ENCODE data around the gene PCBP3. TPM values are rescaled to one million over a fixed set of nuclear protein-coding genes. Genes with fewer than 3 reads are reported as not detected.

The PCBP3 gene
- total RNA-seq, 1 donor = 1.1 TPM

DNA sequence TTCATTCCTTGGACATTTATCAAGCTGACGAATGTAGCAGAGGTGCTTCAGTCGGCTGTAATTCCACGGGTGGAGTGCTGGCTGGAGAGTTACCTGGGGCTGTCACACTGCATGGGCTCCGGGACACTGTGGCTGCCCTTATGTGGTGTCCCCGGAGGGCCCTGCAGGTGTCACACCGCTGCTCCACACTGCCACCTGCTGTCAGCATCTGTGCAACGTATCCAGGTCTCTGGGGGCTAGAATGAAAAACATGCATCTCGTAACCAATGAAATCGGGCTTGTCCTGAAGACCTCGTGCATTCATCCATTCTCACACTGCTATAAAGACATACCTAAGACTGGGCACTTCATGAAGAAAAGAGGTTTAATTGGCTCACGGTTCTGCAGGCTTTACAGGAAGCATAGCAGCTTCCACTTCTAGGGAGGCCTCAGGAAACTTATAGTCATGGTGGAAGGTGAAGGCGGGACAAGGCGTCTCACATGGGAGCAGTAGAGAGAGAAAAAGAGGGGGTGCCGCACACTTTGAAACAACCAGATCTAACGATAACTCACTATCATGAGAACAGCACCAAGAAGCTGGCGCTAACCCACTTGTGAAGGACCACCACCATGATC, 46.7 kb upstream of the PCBP3 start:
- DNase-seq (ENCODE audit: insufficient read length, low spot score, missing footprints) = peak; percentile 92
- Histone ChIP-seq H3K4me1 (ENCODE audit: insufficient read depth, low read length) (no peaks in the 10 kb centered on the region), H3K4me3 (ENCODE audit: insufficient read depth, low read length) (no peak overlapping the region), H4K20me1 (ENCODE audit: insufficient read depth, low read length) (no peaks in the 10 kb centered on the region), H2AFZ (ENCODE audit: low read length) (no peak overlapping the region), H3K27ac (ENCODE audit: low read depth, low read length) (no peak overlapping the region), H3K79me2 (ENCODE audit: insufficient read depth, low read length) (no peaks in the 10 kb centered on the region), H3K4me2 (ENCODE audit: insufficient read depth, low read length) (no peak overlapping the region), H3K27me3 (ENCODE audit: insufficient read depth, low read length) (peaks cover 7% of the 10 kb centered on the region), H3K36me3 (ENCODE audit: insufficient read depth, low read length) (no peaks in the 10 kb centered on the region), H3K9me3 (ENCODE audit: low read depth, low read length) (no peaks in the 10 kb centered on the region)
- TF ChIP-seq, protein P1, sequence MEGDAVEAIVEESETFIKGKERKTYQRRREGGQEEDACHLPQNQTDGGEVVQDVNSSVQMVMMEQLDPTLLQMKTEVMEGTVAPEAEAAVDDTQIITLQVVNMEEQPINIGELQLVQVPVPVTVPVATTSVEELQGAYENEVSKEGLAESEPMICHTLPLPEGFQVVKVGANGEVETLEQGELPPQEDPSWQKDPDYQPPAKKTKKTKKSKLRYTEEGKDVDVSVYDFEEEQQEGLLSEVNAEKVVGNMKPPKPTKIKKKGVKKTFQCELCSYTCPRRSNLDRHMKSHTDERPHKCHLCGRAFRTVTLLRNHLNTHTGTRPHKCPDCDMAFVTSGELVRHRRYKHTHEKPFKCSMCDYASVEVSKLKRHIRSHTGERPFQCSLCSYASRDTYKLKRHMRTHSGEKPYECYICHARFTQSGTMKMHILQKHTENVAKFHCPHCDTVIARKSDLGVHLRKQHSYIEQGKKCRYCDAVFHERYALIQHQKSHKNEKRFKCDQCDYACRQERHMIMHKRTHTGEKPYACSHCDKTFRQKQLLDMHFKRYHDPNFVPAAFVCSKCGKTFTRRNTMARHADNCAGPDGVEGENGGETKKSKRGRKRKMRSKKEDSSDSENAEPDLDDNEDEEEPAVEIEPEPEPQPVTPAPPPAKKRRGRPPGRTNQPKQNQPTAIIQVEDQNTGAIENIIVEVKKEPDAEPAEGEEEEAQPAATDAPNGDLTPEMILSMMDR (IDR thresholded peaks at IDR 0.05; ENCODE audit: extremely low read depth, low read depth, low read length) = peak; percentile 78

DNA sequence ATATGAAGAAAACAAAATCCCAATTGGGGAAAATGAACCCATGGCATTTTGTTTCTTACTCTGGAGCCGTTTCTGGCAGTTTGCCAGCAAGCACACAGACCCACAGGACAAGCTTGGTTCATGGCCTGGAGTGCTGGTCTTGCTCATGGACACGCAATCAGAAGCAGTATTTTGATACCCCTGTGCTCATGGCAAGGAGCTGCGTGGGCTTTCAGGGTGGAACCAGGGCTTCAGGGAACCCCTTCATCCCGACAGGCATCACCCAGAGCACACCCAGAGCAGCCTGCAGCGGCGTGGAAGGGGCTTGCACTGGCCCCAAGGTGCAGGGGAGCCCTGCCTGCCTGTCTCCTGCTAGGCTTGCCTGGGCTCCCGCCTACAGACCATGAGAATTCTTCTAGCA, 45.4 kb upstream of the PCBP3 start:
- peaks cover 7% of the 10 kb centered on the region for H3K27me3 ChIP-seq (ENCODE audit: insufficient read depth, low read length)
- H2AFZ ChIP-seq (ENCODE audit: low read length) = no peak overlapping the region
- no peak overlapping the region for H3K27ac ChIP-seq (ENCODE audit: low read depth, low read length)
- no peak overlapping the region for H3K4me2 ChIP-seq (ENCODE audit: insufficient read depth, low read length)
- H4K20me1 ChIP-seq (ENCODE audit: insufficient read depth, low read length) = no peaks in the 10 kb centered on the region
- H3K9me3 ChIP-seq (ENCODE audit: low read depth, low read length) = no peaks in the 10 kb centered on the region
- no peaks in the 10 kb centered on the region for H3K4me1 ChIP-seq (ENCODE audit: insufficient read depth, low read length)
- peak; percentile 83 for DNase-seq (ENCODE audit: insufficient read length, low spot score, missing footprints)
- H3K36me3 ChIP-seq (ENCODE audit: insufficient read depth, low read length) = no peaks in the 10 kb centered on the region
- H3K4me3 ChIP-seq (ENCODE audit: insufficient read depth, low read length) = no peak overlapping the region
- no peaks in the 10 kb centered on the region for H3K79me2 ChIP-seq (ENCODE audit: insufficient read depth, low read length)
- TF ChIP-seq, protein P1 (IDR thresholded peaks at IDR 0.05; ENCODE audit: extremely low read depth, low read depth, low read length) = no peak

DNA sequence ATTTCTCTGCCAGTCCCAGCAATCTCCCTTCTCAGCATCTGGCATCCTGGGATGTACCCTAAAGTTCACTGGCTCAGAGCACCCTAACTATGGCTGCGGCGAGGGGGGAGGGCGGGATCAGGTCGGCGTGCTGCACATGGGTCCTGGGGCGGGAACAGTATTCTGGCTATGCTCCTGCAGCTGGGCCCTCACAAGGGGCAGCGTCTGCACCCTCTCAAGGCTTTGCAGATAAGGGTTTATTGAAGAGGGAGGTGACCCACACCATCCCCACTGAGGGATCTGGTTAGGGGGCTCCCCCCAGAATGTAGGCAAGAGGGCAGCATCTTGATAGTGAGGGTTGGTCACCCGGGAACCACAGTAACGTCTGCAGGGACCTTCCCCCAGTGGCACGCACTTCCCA, 44.9 kb upstream of the PCBP3 start:
- Histone ChIP-seq H3K4me3 (ENCODE audit: insufficient read depth, low read length) (no peak overlapping the region), H3K27me3 (ENCODE audit: insufficient read depth, low read length) (peaks cover 7% of the 10 kb centered on the region), H2AFZ (ENCODE audit: low read length) (no peak overlapping the region), H4K20me1 (ENCODE audit: insufficient read depth, low read length) (no peaks in the 10 kb centered on the region), H3K79me2 (ENCODE audit: insufficient read depth, low read length) (no peaks in the 10 kb centered on the region), H3K9me3 (ENCODE audit: low read depth, low read length) (no peaks in the 10 kb centered on the region), H3K36me3 (ENCODE audit: insufficient read depth, low read length) (no peaks in the 10 kb centered on the region), H3K27ac (ENCODE audit: low read depth, low read length) (no peak overlapping the region), H3K4me2 (ENCODE audit: insufficient read depth, low read length) (no peak overlapping the region), H3K4me1 (ENCODE audit: insufficient read depth, low read length) (no peaks in the 10 kb centered on the region)
- DNase-seq (ENCODE audit: insufficient read length, low spot score, missing footprints) = no peak
- TF ChIP-seq, protein P1 (IDR thresholded peaks at IDR 0.05; ENCODE audit: extremely low read depth, low read depth, low read length) = no peak

DNA sequence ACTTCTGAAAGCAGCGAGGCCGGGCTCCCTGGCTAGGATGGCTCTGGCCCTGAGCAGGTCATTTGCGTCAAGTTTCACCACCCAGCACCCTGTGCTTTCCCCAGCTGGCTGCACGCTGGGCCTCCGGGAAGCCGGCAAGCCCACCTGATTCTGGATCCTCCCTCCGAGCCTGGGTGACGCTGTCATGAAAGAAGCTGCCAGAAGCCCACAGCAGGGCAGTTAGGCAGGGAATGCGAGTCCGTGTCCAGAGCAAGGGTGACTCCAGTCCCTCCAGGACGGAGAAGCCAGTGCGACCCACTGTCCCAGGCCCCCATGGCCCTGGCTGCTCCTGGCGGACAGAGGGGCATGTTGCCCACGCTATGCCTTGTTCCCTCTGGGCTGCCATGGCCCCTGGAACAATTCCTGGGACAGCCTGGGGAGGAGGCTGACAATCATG, 44.4 kb upstream of the PCBP3 start:
- Histone ChIP-seq H2AFZ (ENCODE audit: low read length) (no peak overlapping the region), H4K20me1 (ENCODE audit: insufficient read depth, low read length) (no peaks in the 10 kb centered on the region), H3K4me2 (ENCODE audit: insufficient read depth, low read length) (no peak overlapping the region), H3K27ac (ENCODE audit: low read depth, low read length) (no peak overlapping the region), H3K9me3 (ENCODE audit: low read depth, low read length) (no peaks in the 10 kb centered on the region), H3K36me3 (ENCODE audit: insufficient read depth, low read length) (no peaks in the 10 kb centered on the region), H3K4me1 (ENCODE audit: insufficient read depth, low read length) (no peaks in the 10 kb centered on the region), H3K4me3 (ENCODE audit: insufficient read depth, low read length) (no peak overlapping the region), H3K27me3 (ENCODE audit: insufficient read depth, low read length) (peaks cover 7% of the 10 kb centered on the region), H3K79me2 (ENCODE audit: insufficient read depth, low read length) (no peaks in the 10 kb centered on the region)
- TF ChIP-seq, protein P1 (IDR thresholded peaks at IDR 0.05; ENCODE audit: extremely low read depth, low read depth, low read length) = no peak
- DNase-seq (ENCODE audit: insufficient read length, low spot score, missing footprints) = peak; percentile 15
